UCSD-AML1 (cell line): Measurements from ENCODE around the gene C1QA.
A peak's percentile ranks its signal among the peaks of the same experiment; 100 is the strongest.
"Not testable (repeated sequence)": the region's sequence is repeated elsewhere in the genome, so short reads cannot be mapped to it uniquely, and the experiment has no call there.

Source experiments
- DNase-seq: peaks from one replicate; lab custom pipeline; 2025; ENCODE audit not compliant: unreplicated experiment; lab: John Stamatoyannopoulos, UW

C1QA gene

GRCh38 chr1:22639286-22639685 lies 2.9 kb downstream of the C1QA start:
- no peak for DNase-seq

- no peak for DNase-seq
These were observed 4.8 kb downstream of the C1QA start for GRCh38 chr1:22641247-22641646.

GRCh38 chr1:22641906-22642636 lies 5.6 kb downstream of the C1QA start:
- DNase-seq: peak; percentile 66

GRCh38 chr1:22643381-22643780 lies 7.0 kb downstream of the C1QA start, which contains the start of gene C1QC:
Gene C1QC (plus strand): TSS chr1:22643633. CDS start chr1:22644024, 391 bp downstream.
- no peak for DNase-seq

- DNase-seq: no peak
These were observed 7.5 kb downstream of the C1QA start for GRCh38 chr1:22643928-22644327.

GRCh38 chr1:22645931-22646330 lies 9.5 kb downstream of the C1QA start:
- no peak for DNase-seq

GRCh38 chr1:22646384-22646783 lies 10.0 kb downstream of the C1QA start:
- DNase-seq: no peak

- DNase-seq: no peak
These were observed 13.8 kb downstream of the C1QA start for GRCh38 chr1:22650089-22650693.

GRCh38 chr1:22651941-22652856 lies 15.8 kb downstream of the C1QA start:
- no peak for DNase-seq

GRCh38 chr1:22652881-22653316 lies 16.5 kb downstream of the C1QA start, which contains the start of gene C1QB:
Gene C1QB (plus strand): TSS chr1:22653236. CDS start chr1:22659463, 6,227 bp downstream.
- DNase-seq: no peak

- DNase-seq: no peak
These were observed 18.3 kb downstream of the C1QA start for GRCh38 chr1:22654692-22655091.

- DNase-seq: no peak
These were observed 22.1 kb downstream of the C1QA start for GRCh38 chr1:22658385-22659163.

- DNase-seq: no peak
These were observed 24.4 kb downstream of the C1QA start for GRCh38 chr1:22660716-22661241.

GRCh38 chr1:22661880-22662279 lies 25.5 kb downstream of the C1QA start:
- no peak for DNase-seq

- DNase-seq: no peak
These were observed 25.9 kb downstream of the C1QA start for GRCh38 chr1:22662318-22662717.

GRCh38 chr1:22662986-22663408 lies 26.6 kb downstream of the C1QA start:
- no peak for DNase-seq

- DNase-seq: peak; percentile 41
These were observed 29.3 kb downstream of the C1QA start for GRCh38 chr1:22665752-22666151.

GRCh38 chr1:22666412-22666811 lies 30.0 kb downstream of the C1QA start:
- DNase-seq: no peak

GRCh38 chr1:22668840-22669239 lies 32.4 kb downstream of the C1QA start:
- not testable (repeated sequence) for DNase-seq

GRCh38 chr1:22670352-22670975 lies 34.0 kb downstream of the C1QA start:
- no peak for DNase-seq
